Keratinocyte (primary cell): Measurements from ENCODE around the gene MYH9. TPM values are rescaled to one million over a fixed set of nuclear protein-coding genes. Genes with fewer than 3 reads are reported as not detected.

Experiments used
- DNase-seq: peaks from one replicate; pipeline ENCODE4 v3.0.0-alpha.2; 2011; ENCODE audit warnings: low read depth, missing footprints, low spot score
- FAIRE-seq: peaks from 2 replicates; lab custom pipeline; 2011; peaks lifted over from hg19 to GRCh38; lab: Jason Lieb, UNC
- H2AFZ ChIP-seq: 2 replicates; pipeline ENCODE4 v1.6.0; 2012; ENCODE audit warnings: low read length, control low read depth, inconsistent platforms; ENCODE audit not compliant: control insufficient read depth
- H3K27ac ChIP-seq: 2 replicates; pipeline ENCODE4 v1.5.1; 2011; ENCODE audit warnings: low read length; ENCODE audit not compliant: control insufficient read depth, insufficient read depth
- H3K27me3 ChIP-seq: 3 replicates; pipeline ENCODE4 v1.6.0; 2011; ENCODE audit warnings: low read length; ENCODE audit not compliant: control insufficient read depth, insufficient read depth; ENCODE audit errors: extremely low read depth
- H3K36me3 ChIP-seq, 2 experiments: 2 replicates in 1 of 2; 3 replicates in 1 of 2; pipeline ENCODE4 v1.5.1; 2011; ENCODE audit warnings: low read length in 2 of 2, mild to moderate bottlenecking in 1 of 2; ENCODE audit not compliant: control insufficient read depth in 2 of 2, insufficient read depth in 2 of 2; ENCODE audit errors: extremely low read depth in 1 of 2
- H3K4me1 ChIP-seq: 3 replicates; pipeline ENCODE4 v1.5.1; 2011; ENCODE audit warnings: low read length; ENCODE audit not compliant: control insufficient read depth, insufficient read depth; ENCODE audit errors: extremely low read depth
- H3K4me2 ChIP-seq: 3 replicates; pipeline ENCODE4 v1.6.0; 2011; ENCODE audit warnings: low read depth, low read length; ENCODE audit not compliant: control insufficient read depth, insufficient read depth; ENCODE audit errors: extremely low read depth
- H3K4me3 ChIP-seq, 3 experiments: fragments of 200-600 bp in 1 of 3; sonication (generic) in 1 of 3; 2 replicates in 2 of 3; 3 replicates in 1 of 3; pipeline ENCODE4 v1.5.1; 2011 to 2016; ENCODE audit warnings: low read length in 3 of 3, mild to moderate bottlenecking in 3 of 3, control low read depth in 2 of 3, inconsistent platforms in 1 of 3, low read depth in 1 of 3, mixed read lengths in 1 of 3, mixed run types in 1 of 3, moderate library complexity in 1 of 3; ENCODE audit not compliant: control insufficient read depth in 2 of 3, insufficient read depth in 2 of 3; ENCODE audit errors: extremely low read depth in 1 of 3
- H3K79me2 ChIP-seq: 2 replicates; pipeline ENCODE4 v1.6.0; 2012; ENCODE audit warnings: low read length; ENCODE audit not compliant: control insufficient read depth, insufficient read depth
- H3K9ac ChIP-seq: 3 replicates; pipeline ENCODE4 v1.6.0; 2011; ENCODE audit warnings: low read length; ENCODE audit not compliant: control insufficient read depth, insufficient read depth; ENCODE audit errors: extremely low read depth
- H3K9me1 ChIP-seq: 3 replicates; pipeline ENCODE4 v1.6.0; 2011; ENCODE audit warnings: low read length; ENCODE audit not compliant: control insufficient read depth, insufficient read depth; ENCODE audit errors: extremely low read depth
- H3K9me3 ChIP-seq: 2 replicates; pipeline ENCODE4 v1.5.1; 2012; ENCODE audit warnings: low read depth, low read length; ENCODE audit not compliant: control insufficient read depth
- H4K20me1 ChIP-seq: 3 replicates; pipeline ENCODE4 v1.6.0; 2011; ENCODE audit warnings: low read length; ENCODE audit not compliant: control insufficient read depth, insufficient read depth; ENCODE audit errors: extremely low read depth
- EZH2 ChIP-seq: IDR thresholded peaks from one replicate; pipeline ENCODE4 v1.6.1; 2012; ENCODE audit warnings: inconsistent platforms, mild to moderate bottlenecking, low read length, moderate library complexity
- dilution Hi-C: fragments of 300-500 bp; cut with MboI; formaldehyde crosslinking; loops from one replicate; pipeline ENCODE4 v1.7.0; 2020; ENCODE audit warnings: low sequenced_read_pairs; ENCODE audit not compliant: extremely low pct_ligation_motif_present
- polyA plus RNA-seq, 5 experiments: library from polyadenylated mRNA; depleted of rRNA in 3 of 5; stranded (reverse) in 3 of 5; stranded (forward) in 1 of 5; unstranded in 1 of 5; fragments of >200 nt; gene quantifications; 1 replicate in 1 of 5; 2 replicates in 3 of 5; 3 replicates in 1 of 5; pipeline versions ENCODE4 v1.2.1 to v1.2.3, GENCODE V29; 2011 to 2012; ENCODE audit warnings: missing spikeins in 2 of 5, low read depth in 1 of 5, low replicate concordance in 1 of 5
- TF ChIP-seq, protein P1 (sequence below), 3 experiments: IDR thresholded peaks in 1 of 3; conservative IDR thresholded peaks in 1 of 3; optimal IDR thresholded peaks in 1 of 3; 2 replicates in 2 of 3; 3 replicates in 1 of 3; pipeline versions ENCODE3 to v1.5.1; 2011; ENCODE audit warnings: low read length in 3 of 3, mild to moderate bottlenecking in 3 of 3, moderate library complexity in 2 of 3, control low read depth in 1 of 3, inconsistent platforms in 1 of 3; ENCODE audit not compliant: insufficient read depth in 2 of 3; ENCODE audit errors: extremely low read depth in 1 of 3

The MYH9 gene
- polyA plus RNA-seq, 1 donor (not counting 4 experiments of a cell fraction or from before 2014, with no cell fraction given) = 351 TPM

DNA sequence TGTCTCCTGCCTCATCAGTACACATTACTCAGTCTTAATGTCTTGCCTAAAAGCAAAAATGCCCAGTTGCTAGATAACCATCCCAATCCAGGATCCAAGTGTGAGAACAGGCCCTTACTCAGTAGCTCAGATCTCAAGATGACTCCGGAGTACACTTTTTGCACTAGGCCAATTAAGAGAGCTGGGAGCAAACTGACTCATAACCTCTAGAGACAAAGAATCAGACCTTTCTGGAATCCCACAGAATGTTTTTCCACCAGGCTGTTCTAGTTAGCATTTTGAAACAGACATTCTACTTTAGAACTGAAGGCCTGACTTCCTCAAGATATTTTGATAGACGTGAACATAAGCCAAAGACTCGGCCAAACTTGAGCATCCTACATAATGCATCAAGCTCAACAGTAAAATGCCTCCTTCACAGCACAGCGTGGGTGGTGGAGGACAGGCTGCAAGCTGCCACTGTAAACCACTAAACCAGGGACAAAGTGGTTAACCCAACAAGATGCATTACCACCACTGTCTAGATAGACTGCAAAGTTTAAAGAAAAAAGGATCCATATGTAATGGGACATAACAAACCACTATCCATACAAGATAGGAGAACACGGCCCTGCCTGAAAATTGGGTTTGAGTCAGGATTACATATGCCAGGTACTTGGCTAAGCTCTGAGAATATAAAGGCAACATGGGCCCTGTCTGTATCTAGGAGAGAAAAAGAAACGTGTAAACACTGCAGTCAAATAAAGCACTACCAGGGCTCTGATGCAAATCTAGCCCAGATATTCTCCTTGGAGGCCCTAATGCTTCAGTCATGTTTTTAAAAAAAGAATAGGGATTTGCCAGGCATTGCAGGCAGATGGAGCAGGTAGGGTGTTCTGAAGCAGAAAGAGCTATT lies 48.3 kb downstream of the MYH9 start:
- H4K20me1 ChIP-seq = peaks cover 76% of the 10 kb centered on the region
- H3K9ac ChIP-seq = peak overlapping the region; percentile 6
- no peaks in the 10 kb centered on the region for H3K27me3 ChIP-seq
- peaks cover 72% of the 10 kb centered on the region for H3K4me1 ChIP-seq
- no peak overlapping the region for H3K4me2 ChIP-seq
- peak overlapping the region; percentile 44 for H3K27ac ChIP-seq
- peaks cover 63 to 87% of the 10 kb centered on the region in 2 experiments for H3K36me3 ChIP-seq
- peak; percentile 80 for FAIRE-seq
- dilution Hi-C loops = no loop called here
- no peak overlapping the region for H2AFZ ChIP-seq
- H3K4me3 ChIP-seq = no peak overlapping the region
- no peaks in the 10 kb centered on the region for H3K9me3 ChIP-seq
- H3K79me2 ChIP-seq = peaks cover 96% of the 10 kb centered on the region
- TF ChIP-seq EZH2 = no peak
- TF ChIP-seq, protein P1, sequence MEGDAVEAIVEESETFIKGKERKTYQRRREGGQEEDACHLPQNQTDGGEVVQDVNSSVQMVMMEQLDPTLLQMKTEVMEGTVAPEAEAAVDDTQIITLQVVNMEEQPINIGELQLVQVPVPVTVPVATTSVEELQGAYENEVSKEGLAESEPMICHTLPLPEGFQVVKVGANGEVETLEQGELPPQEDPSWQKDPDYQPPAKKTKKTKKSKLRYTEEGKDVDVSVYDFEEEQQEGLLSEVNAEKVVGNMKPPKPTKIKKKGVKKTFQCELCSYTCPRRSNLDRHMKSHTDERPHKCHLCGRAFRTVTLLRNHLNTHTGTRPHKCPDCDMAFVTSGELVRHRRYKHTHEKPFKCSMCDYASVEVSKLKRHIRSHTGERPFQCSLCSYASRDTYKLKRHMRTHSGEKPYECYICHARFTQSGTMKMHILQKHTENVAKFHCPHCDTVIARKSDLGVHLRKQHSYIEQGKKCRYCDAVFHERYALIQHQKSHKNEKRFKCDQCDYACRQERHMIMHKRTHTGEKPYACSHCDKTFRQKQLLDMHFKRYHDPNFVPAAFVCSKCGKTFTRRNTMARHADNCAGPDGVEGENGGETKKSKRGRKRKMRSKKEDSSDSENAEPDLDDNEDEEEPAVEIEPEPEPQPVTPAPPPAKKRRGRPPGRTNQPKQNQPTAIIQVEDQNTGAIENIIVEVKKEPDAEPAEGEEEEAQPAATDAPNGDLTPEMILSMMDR (optimal IDR thresholded peaks at IDR 0.05 in 1 of 3, IDR thresholded peaks at IDR 0.05 in 1 of 3, conservative IDR thresholded peaks at IDR 0.05 in 1 of 3; ENCODE audit: extremely low read depth in 1 of 3, insufficient read depth in 2 of 3, low read length in 3 of 3) = no peak
- DNase-seq = no peak
- peaks cover 8% of the 10 kb centered on the region for H3K9me1 ChIP-seq

DNA sequence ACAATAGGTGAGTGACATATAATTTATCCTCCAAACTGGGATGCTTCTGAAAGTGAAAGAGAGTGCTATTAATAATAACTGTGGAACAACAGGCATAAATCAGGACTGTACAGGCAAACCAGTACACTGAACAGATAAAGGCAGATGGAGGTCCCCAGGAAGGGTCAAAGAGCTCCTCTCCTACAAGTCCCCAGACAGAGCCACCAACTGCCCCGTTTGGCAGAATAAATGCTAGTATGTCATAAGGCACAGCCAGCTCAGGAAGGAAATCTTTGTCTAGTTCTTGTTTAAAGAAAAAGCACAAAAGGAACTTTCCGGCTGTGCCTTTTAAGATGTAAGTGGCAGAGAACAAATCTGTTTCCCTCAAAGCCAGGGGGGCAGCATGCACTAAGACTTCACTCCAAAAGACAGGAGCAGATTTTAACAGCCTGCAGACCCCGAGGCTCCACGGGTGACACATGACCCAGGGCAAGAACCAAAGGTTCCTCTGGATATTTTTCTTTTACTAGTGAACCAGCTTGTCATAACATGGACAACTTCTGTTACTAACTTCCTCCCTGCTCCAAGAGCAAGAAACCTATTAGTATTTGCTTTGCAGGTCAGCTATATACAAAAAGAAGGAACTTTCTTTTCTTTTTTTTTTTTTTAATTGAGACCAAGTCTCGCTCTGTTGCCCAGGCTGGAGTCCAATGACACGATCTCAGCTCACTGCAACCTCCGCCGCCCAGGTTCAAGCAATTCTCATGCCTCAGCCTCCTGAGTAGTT lies 50.2 kb downstream of the MYH9 start:
- H3K9me3 ChIP-seq = no peaks in the 10 kb centered on the region
- H2AFZ ChIP-seq = no peak overlapping the region
- peaks cover 59% of the 10 kb centered on the region for H4K20me1 ChIP-seq
- no peak for TF ChIP-seq EZH2
- TF ChIP-seq, protein P1 (optimal IDR thresholded peaks at IDR 0.05 in 1 of 3, IDR thresholded peaks at IDR 0.05 in 1 of 3, conservative IDR thresholded peaks at IDR 0.05 in 1 of 3; ENCODE audit: extremely low read depth in 1 of 3, insufficient read depth in 2 of 3, low read length in 3 of 3) = no peak
- no peak overlapping the region for H3K9ac ChIP-seq
- FAIRE-seq = no peak
- no peak for DNase-seq
- peaks cover 8% of the 10 kb centered on the region for H3K9me1 ChIP-seq
- H3K4me3 ChIP-seq = no peak overlapping the region
- peaks cover 50 to 74% of the 10 kb centered on the region in 2 experiments for H3K36me3 ChIP-seq
- peaks cover 83% of the 10 kb centered on the region for H3K4me1 ChIP-seq
- peaks cover 83% of the 10 kb centered on the region for H3K79me2 ChIP-seq
- H3K27ac ChIP-seq = peak overlapping the region; percentile 96
- peak overlapping the region; percentile 20 for H3K4me2 ChIP-seq
- no peaks in the 10 kb centered on the region for H3K27me3 ChIP-seq
- dilution Hi-C loops = no loop called here
